Activated T-cell treated with anti-CD3 and anti-CD28 coated beads, Interleukin-2, amount 50 U/mL, for 24 hours (primary cell): ENCODE measurements around the gene TMEM156.
"Not testable (repeated sequence)": the region's sequence is repeated elsewhere in the genome, so short reads cannot be mapped to it uniquely, and the experiment has no call there.

Experiments
- DNase-seq: peaks from one replicate; pipeline ENCODE4 v3.0.0-alpha.2; 2020
- H3K27ac Mint-ChIP-seq: 2 replicates; pipeline ENCODE4 v1.8.0; 2020; ENCODE audit warnings: mild to moderate bottlenecking, mixed read lengths
- H3K27me3 Mint-ChIP-seq: 2 replicates; pipeline ENCODE4 v1.8.0; 2020; ENCODE audit warnings: mixed read lengths
- H3K36me3 Mint-ChIP-seq: 2 replicates; pipeline ENCODE4 v1.8.0; 2020; ENCODE audit warnings: low read depth, mixed read lengths
- H3K4me1 Mint-ChIP-seq: 2 replicates; pipeline ENCODE4 v1.8.0; 2020; ENCODE audit warnings: low read depth, mixed read lengths
- H3K4me3 Mint-ChIP-seq: 2 replicates; pipeline ENCODE4 v1.8.0; 2020; ENCODE audit warnings: mild to moderate bottlenecking, moderate library complexity, mixed read lengths
- H3K9me3 Mint-ChIP-seq: 2 replicates; pipeline ENCODE4 v1.8.0; 2020; ENCODE audit warnings: mixed read lengths

TMEM156 gene

GRCh38 chr4:38967260-38968095, 64.7 kb downstream of the TMEM156 start:
- H3K9me3 Mint-ChIP-seq, result peaks cover 3% of the 10 kb centered on the region
- H3K27me3 Mint-ChIP-seq, result no peaks in the 10 kb centered on the region
- H3K4me3 Mint-ChIP-seq, result no peak overlapping the region
- H3K27ac Mint-ChIP-seq, result peak overlapping the region; percentile 78
- H3K36me3 Mint-ChIP-seq, result peaks cover 59% of the 10 kb centered on the region
- H3K4me1 Mint-ChIP-seq, result peaks cover 20% of the 10 kb centered on the region
- no peak for DNase-seq

GRCh38 chr4:38965866-38966265, 66.3 kb downstream of the TMEM156 start:
- Mint-ChIP-seq H3K27ac (peak overlapping the region; percentile 53), H3K36me3 (peaks cover 58% of the 10 kb centered on the region), H3K9me3 (peaks cover 3% of the 10 kb centered on the region), H3K4me3 (no peak overlapping the region), H3K4me1 (peaks cover 20% of the 10 kb centered on the region), H3K27me3 (no peaks in the 10 kb centered on the region)
- no peak for DNase-seq

GRCh38 chr4:38964942-38965775, 67.0 kb downstream of the TMEM156 start:
- no peaks in the 10 kb centered on the region for H3K27me3 Mint-ChIP-seq
- H3K36me3 Mint-ChIP-seq, result peaks cover 51% of the 10 kb centered on the region
- H3K4me1 Mint-ChIP-seq, result peaks cover 20% of the 10 kb centered on the region
- no peak for DNase-seq
- H3K4me3 Mint-ChIP-seq, result no peak overlapping the region
- H3K27ac Mint-ChIP-seq, result no peak overlapping the region
- H3K9me3 Mint-ChIP-seq, result peaks cover 3% of the 10 kb centered on the region

GRCh38 chr4:38959248-38959647, 73.0 kb downstream of the TMEM156 start:
- not testable (repeated sequence) for H3K9me3 Mint-ChIP-seq, H3K27me3 Mint-ChIP-seq, H3K27ac Mint-ChIP-seq, H3K36me3 Mint-ChIP-seq, H3K4me3 Mint-ChIP-seq, DNase-seq
- peaks cover 33% of the 10 kb centered on the region for H3K4me1 Mint-ChIP-seq

- H3K36me3 Mint-ChIP-seq, result no peaks in the 10 kb centered on the region
- no peak overlapping the region for H3K4me3 Mint-ChIP-seq
- peaks cover 6% of the 10 kb centered on the region for H3K9me3 Mint-ChIP-seq
- H3K27me3 Mint-ChIP-seq, result no peaks in the 10 kb centered on the region
- H3K4me1 Mint-ChIP-seq, result peaks cover 33% of the 10 kb centered on the region
- peak overlapping the region; percentile 80 for H3K27ac Mint-ChIP-seq
- DNase-seq, result no peak
Observed at GRCh38 chr4:38958453-38959190, 73.6 kb downstream of the TMEM156 start.

- Mint-ChIP-seq H3K36me3 (no peaks in the 10 kb centered on the region), H3K4me3 (peak overlapping the region; percentile 24), H3K4me1 (peaks cover 33% of the 10 kb centered on the region), H3K27me3 (no peaks in the 10 kb centered on the region), H3K9me3 (peaks cover 6% of the 10 kb centered on the region), H3K27ac (peak overlapping the region; percentile 80)
- DNase-seq, result no peak
Observed at GRCh38 chr4:38957893-38958292, 74.3 kb downstream of the TMEM156 start.

- peaks cover 6% of the 10 kb centered on the region for H3K9me3 Mint-ChIP-seq
- peak overlapping the region; percentile 24 for H3K4me3 Mint-ChIP-seq
- H3K36me3 Mint-ChIP-seq, result no peaks in the 10 kb centered on the region
- peak overlapping the region; percentile 80 for H3K27ac Mint-ChIP-seq
- DNase-seq, result no peak
- H3K4me1 Mint-ChIP-seq, result peaks cover 33% of the 10 kb centered on the region
- H3K27me3 Mint-ChIP-seq, result no peaks in the 10 kb centered on the region
Observed at GRCh38 chr4:38957261-38957815, 74.9 kb downstream of the TMEM156 start.

- no peak overlapping the region for H3K27ac Mint-ChIP-seq
- no peaks in the 10 kb centered on the region for H3K27me3 Mint-ChIP-seq
- no peak for DNase-seq
- peaks cover 36% of the 10 kb centered on the region for H3K4me1 Mint-ChIP-seq
- peaks cover 6% of the 10 kb centered on the region for H3K9me3 Mint-ChIP-seq
- no peaks in the 10 kb centered on the region for H3K36me3 Mint-ChIP-seq
- no peak overlapping the region for H3K4me3 Mint-ChIP-seq
Observed at GRCh38 chr4:38955957-38956356, 76.3 kb downstream of the TMEM156 start.

GRCh38 chr4:38954727-38955126, 77.5 kb downstream of the TMEM156 start:
- no peak overlapping the region for H3K4me3 Mint-ChIP-seq

GRCh38 chr4:38952017-38952416, 80.2 kb downstream of the TMEM156 start:
- Mint-ChIP-seq H3K4me1 (peaks cover 38% of the 10 kb centered on the region), H3K27ac (no peak overlapping the region), H3K9me3 (no peaks in the 10 kb centered on the region), H3K27me3 (no peaks in the 10 kb centered on the region), H3K4me3 (no peak overlapping the region), H3K36me3 (no peaks in the 10 kb centered on the region)
- DNase-seq, result no peak

More at GRCh38 chr4:38954727-38955126, 77.5 kb downstream of the TMEM156 start:
- no peaks in the 10 kb centered on the region for H3K36me3 Mint-ChIP-seq
- H3K27me3 Mint-ChIP-seq, result no peaks in the 10 kb centered on the region
- H3K9me3 Mint-ChIP-seq, result peaks cover 3% of the 10 kb centered on the region
- DNase-seq, result no peak
- peaks cover 44% of the 10 kb centered on the region for H3K4me1 Mint-ChIP-seq
- H3K27ac Mint-ChIP-seq, result no peak overlapping the region

- no peak for DNase-seq
- Mint-ChIP-seq H3K4me1 (peaks cover 36% of the 10 kb centered on the region), H3K36me3 (no peaks in the 10 kb centered on the region), H3K27ac (no peak overlapping the region), H3K4me3 (no peak overlapping the region), H3K27me3 (no peaks in the 10 kb centered on the region), H3K9me3 (no peaks in the 10 kb centered on the region)
Observed at GRCh38 chr4:38951598-38951997, 80.6 kb downstream of the TMEM156 start.

GRCh38 chr4:38950734-38951133, 81.5 kb downstream of the TMEM156 start:
- no peak for DNase-seq
- H3K27ac Mint-ChIP-seq, result no peak overlapping the region

GRCh38 chr4:38950159-38950558, 82.0 kb downstream of the TMEM156 start:
- no peak for DNase-seq
- H3K36me3 Mint-ChIP-seq, result no peaks in the 10 kb centered on the region
- no peaks in the 10 kb centered on the region for H3K9me3 Mint-ChIP-seq
- H3K27ac Mint-ChIP-seq, result peak overlapping the region; percentile 27
- H3K4me3 Mint-ChIP-seq, result no peak overlapping the region
- peaks cover 28% of the 10 kb centered on the region for H3K4me1 Mint-ChIP-seq
- no peaks in the 10 kb centered on the region for H3K27me3 Mint-ChIP-seq

More at GRCh38 chr4:38950734-38951133, 81.5 kb downstream of the TMEM156 start:
- Mint-ChIP-seq H3K36me3 (no peaks in the 10 kb centered on the region), H3K9me3 (no peaks in the 10 kb centered on the region), H3K4me3 (no peak overlapping the region), H3K27me3 (no peaks in the 10 kb centered on the region), H3K4me1 (peaks cover 28% of the 10 kb centered on the region)

- H3K4me1 Mint-ChIP-seq, result peaks cover 28% of the 10 kb centered on the region
- no peaks in the 10 kb centered on the region for H3K27me3 Mint-ChIP-seq
- H3K36me3 Mint-ChIP-seq, result no peaks in the 10 kb centered on the region
- no peaks in the 10 kb centered on the region for H3K9me3 Mint-ChIP-seq
- H3K27ac Mint-ChIP-seq, result peak overlapping the region; percentile 78
- DNase-seq, result no peak
- no peak overlapping the region for H3K4me3 Mint-ChIP-seq
Observed at GRCh38 chr4:38949411-38950051, 82.7 kb downstream of the TMEM156 start.
